ENCODE measurements around the gene ABCB8.
A peak's percentile ranks its signal among the peaks of the same experiment; 100 is the strongest.

The ABCB8 gene

DNA sequence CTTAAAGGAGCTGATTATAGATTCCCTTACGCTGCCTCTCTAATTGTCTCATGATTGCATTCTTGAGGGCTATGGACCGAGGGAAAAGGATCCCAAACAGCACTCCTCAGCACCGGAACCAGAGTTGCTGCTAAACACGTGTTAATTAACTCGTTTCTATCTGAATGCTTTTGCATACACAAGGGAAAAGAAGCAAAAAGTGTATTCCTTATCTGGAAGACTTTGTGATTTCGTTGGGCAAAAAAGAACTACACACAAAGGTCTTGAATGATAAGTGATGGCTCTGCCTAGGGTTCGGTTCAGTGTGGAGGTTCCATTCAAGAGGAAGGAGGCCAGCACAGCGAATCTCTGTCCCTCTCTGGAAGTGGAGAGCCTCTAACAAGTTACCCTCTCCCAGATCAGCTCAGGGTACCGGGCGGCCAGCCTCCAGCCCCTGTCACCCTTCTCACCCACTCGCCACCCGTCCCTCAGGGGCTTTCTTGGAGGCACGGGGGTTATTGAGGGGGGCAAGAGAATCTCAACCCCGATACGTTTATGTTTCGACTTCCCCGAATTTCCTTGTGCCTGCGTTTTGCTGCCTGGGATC is 30.6 kb downstream of the ABCB8 start:
- DNase-seq: no peak

DNA sequence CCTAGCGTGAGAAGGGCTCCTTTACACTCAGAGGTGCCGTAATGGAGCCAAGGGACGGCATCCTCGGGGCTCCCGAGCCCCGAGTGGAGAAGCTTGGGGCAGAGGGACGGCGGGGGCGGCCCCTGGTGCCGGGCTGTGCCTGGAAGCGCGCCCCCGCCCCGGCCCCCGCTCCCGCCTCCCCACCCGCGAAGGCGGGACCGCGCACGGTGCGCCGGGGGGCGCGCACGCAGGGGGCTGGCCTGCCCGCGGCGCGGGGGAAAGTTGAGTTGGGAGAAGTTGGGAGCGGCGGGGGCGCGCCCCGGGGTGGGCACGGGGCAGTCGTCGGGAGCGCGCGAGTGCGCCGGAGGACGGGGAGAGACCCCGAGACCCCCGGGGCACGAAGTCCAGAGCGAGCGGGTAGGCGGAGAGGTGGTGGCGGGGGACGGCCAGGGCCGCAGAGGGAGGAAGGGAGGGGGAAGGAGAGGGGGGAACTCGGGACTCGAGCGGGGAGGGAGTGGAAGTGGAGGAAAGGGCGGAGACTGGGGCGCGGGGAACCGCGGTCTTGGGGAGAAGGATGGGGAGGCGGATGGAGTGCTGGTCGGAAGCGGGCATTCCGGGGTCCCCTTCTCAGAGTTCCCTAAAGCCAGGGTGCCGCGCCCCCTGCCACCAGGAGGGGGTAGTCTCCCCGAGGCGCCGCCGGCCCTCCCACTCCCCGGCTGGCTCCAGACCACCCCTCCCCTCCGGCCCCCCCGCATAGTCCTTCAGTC is 31.3 kb downstream of the ABCB8 start, which contains the start of gene SLC4A2:
Gene SLC4A2 (plus strand): TSS at position 223 of the 746 bp plus-strand sequence. CDS start 2,399 bp downstream, outside the sequence.
- DNase-seq: peak; percentile 89

DNA sequence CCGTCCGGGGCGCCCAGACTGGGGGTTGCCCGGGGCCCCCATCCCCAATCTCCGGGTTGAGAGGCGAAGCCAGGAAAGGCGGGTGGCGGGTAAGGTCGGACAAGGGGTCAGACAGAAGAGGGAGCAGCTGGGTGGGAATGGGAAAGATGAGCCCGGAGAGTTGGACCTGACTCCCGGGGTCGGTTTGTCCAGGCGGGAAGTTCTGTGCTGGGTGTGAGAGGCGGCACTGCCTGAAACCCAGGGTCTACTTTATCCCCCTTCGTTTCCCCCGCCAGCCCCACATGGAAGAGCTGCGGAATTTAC is 31.8 kb downstream of the ABCB8 start:
- no peak for DNase-seq

DNA sequence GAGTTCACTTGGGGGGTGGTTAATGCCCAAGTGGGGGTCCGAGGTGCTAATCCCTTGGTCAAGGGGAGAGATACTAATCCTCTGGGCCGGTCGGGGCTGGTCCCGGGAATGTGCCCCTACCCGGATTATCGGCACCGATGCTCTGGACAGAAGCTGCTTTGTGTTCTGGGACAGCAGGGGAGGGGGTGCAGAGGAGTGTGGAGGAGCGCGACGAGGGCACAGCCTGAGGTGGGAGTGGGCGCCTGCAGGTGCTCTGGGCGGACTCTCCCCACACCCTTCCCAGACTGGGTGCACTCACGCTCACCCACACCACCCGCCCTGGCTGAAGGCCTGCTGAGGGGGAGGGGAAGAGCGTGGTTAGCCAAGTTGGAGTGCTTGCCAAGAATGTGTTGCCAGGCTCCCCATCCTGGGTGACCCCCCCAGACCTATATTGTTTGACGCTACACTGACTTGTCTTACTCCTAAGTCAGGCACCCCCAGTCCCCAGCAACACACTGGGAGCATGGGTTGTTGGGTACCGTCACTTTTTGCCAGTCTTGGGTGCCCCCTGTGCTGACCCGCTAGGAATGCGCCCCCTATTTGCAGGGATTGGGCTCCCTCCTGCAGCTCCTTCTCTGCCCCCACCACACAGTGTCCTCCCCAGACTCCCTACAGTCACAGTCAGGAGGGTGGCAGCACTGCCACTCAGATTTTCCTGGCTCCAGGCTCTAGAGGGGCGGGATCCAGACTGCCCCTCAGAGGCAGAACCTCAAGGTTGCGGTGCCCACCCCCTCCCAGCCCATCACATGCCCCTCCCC is 32.4 kb downstream of the ABCB8 start:
- DNase-seq: peak; percentile 64

DNA sequence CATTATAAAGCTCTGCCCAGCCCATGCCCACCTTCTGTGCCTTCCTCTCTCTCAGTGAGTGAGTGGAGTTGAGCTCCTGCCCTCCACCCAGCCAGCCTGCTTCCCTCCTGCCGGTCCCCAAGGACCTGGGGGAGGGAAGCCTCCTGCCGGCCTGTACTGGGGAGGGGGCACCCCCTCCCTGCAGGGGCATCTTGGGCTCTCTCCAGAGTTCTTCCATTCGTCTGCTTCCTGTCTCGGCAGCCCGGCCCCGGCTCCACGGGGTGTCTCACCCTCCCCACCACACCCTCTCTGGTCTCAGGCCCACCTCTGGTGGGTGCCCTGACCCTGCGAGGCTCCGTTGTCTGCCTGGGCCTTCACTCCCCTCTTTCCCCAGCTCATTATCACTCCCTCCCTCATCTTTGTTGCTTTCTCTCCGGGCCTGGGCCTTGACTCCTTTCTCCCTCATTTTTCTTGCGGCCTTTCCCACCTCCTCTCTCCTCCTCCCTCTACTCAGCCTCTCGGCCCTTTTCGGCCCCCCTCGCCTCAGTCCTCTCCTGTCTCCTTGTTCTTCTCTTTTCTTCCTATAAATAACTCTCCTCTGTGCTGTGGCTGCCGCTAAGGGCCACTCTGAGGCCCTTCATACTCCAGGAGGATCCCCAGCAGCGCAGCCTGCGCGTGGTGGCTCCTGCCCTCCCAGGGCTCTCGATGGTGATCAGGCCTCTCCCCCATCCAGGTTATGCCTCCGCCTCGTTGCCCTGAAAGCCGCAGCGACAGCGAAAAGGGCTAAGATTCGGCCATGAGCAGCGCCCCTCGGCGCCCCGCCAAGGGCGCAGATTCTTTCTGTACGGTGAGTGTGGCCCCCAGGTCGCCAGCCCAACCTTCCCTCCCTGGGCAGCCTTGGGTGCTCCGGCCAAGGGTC is 33.2 kb downstream of the ABCB8 start:
- no peak for DNase-seq

GRCh38 chr7:151062111-151062398 is 33.8 kb downstream of the ABCB8 start:
- no peak for DNase-seq

DNA sequence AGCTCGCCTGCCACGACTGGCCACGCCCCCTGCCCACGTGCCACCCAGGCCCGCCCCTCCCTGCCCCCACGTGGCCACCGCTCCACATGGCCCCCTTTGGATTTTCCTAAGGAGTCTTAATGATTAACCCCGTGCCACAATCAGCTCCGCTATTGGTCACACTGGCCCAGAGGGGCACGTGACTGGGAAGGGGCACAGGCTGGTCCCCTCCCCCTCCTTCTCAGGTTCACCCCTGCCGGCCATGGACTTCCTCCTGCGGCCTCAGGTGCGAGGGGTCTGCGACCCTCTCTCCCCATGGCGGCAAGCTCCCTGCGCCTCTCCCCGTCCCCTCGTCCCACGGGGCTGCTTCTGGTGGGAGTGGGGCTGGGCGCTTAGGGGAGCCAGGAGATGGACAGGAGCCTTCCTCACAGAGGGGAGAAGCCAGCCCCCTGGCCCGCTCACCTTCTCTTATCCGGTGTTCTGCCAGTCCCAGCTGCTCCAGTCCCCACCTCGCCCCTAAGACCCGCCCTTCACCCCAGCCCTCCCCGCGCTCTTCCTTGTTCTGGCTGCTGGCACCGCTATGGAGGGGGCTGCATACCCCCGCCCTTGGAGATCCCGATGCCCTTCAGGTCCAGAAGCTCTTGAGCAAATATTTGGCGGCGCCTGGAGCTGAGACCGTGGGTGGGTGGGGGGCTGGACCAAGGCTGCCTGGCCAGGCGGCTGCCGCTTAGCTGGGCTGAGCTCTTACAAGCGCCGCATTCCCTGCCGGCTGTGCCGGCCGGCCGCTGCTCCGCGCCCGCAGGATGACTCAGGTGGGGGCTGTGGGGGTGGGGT is 34.4 kb downstream of the ABCB8 start:
- DNase-seq: peak; percentile 87

GRCh38 chr7:151063212-151063561 is 34.9 kb downstream of the ABCB8 start:
- no peak for DNase-seq

- no peak for DNase-seq
Measured at GRCh38 chr7:151064454-151064853, 36.2 kb downstream of the ABCB8 start.

- no peak for DNase-seq
Measured at GRCh38 chr7:151064993-151065392, 36.7 kb downstream of the ABCB8 start.

DNA sequence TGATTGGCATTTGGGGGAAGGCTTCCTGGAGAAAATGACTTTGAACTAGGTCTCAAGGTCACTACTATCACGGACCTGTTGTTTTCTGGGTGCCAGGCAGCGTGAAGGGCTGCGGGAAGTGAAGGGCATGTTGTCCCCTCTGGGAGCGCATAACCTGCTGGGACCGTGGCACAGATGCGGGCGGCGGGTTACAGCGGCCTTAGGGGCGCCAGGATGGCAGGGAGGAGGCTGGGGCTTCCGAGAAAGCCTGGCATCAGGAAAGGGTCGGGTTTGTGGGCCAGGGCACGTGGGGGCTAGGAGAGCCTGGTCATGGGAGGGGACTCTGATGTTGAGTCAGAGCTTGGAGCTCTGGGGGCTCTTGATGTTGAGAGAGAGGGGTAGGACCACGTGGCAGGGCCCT is 37.3 kb downstream of the ABCB8 start:
- no peak for DNase-seq

DNA sequence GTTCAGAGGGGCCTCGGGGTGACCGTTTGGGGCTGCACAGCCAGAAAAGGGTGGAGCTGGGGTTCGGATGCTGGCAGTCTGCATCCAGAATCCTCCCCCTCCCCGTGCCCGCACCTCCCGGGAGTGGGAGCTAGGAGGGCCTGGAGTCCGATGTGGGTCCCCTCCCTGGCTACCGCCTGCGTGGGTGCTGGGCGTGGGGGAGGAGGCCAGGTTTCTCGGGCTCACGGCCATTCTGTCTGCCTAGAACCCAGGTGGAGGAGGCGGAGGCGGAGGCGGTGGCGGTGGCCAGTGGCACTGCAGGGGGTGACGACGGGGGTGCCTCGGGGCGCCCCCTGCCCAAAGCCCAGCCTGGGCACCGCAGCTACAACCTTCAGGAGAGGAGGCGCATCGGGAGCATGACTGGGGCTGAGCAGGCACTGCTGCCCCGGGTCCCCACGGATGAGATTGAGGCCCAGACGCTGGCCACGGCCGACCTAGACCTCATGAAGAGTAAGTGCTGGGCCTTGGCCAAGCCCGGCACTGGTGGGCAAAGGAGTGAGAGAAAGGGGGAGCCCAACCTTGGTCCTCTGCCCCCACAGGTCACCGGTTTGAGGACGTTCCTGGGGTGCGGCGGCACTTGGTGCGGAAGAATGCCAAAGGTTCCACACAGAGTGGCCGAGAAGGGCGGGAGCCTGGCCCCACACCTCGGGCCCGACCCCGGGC is 38.2 kb downstream of the ABCB8 start:
- no peak for DNase-seq

DNA sequence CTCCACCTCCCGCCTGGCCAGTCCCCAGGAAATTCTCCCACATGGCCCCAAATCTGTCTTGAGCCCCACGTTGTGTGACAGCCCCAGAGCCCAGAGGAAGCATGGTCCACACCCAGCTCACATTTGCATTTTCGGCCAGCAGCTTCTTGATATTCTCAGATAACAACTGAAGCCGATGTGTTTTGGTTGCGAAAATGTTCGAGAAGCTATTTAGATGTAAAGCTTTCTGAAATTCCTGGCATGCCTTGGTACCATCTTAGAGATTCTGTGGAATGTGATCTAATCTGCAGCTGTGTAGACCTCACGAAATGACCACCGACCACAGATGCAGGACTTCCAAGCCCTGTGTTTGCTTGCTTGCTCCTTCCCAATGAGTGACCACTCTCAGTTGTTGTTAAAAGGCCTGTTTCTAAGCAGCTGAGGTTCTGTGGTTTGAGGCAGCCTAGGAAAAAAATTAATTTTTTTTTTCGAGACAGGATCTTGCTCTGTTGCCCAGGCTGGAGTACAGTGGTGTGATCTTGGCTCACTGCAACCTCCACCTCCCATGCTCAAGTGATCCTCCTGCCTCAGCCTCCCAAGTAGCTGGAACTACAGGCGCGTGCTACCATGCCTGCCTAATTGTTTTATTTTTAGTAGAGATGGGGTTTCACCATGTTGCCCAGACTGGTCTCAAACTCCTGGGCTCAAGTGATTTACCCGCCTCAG is 40.0 kb downstream of the ABCB8 start:
- DNase-seq: no peak

DNA sequence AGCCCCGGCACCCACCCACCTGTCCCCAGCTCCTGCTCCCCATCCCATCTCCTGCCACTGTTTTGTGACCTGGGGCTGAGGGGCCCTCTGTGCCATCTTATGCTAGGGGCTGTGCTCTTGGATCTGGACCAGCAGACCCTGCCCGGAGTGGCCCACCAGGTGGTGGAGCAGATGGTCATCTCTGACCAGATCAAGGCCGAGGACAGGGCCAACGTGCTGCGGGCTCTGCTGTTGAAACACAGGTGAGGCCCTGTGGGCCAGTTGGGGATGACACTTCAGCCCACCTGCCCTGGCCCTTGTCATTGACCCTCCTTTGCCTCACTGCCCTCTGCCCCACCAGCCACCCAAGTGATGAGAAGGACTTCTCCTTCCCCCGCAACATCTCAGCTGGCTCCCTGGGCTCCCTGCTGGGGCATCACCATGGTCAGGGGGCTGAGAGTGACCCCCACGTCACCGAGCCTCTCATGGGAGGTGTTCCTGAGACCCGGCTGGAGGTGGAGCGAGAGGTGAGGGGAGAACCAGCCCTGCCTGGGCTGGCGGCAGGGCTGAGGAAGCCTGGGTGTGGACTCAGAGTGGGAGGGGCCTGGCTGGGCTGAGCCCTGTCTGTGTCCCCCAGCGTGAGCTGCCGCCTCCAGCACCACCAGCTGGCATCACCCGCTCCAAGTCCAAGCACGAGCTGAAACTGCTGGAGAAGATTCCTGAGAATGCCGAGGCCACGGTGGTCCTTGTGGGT is 41.8 kb downstream of the ABCB8 start:
- DNase-seq: no peak

- DNase-seq: no peak
Measured at GRCh38 chr7:151070574-151070960, 42.3 kb downstream of the ABCB8 start.

GRCh38 chr7:151071032-151071866 is 43.0 kb downstream of the ABCB8 start:
- DNase-seq: no peak

GRCh38 chr7:151073990-151074389 is 45.7 kb downstream of the ABCB8 start:
- DNase-seq: no peak

DNA sequence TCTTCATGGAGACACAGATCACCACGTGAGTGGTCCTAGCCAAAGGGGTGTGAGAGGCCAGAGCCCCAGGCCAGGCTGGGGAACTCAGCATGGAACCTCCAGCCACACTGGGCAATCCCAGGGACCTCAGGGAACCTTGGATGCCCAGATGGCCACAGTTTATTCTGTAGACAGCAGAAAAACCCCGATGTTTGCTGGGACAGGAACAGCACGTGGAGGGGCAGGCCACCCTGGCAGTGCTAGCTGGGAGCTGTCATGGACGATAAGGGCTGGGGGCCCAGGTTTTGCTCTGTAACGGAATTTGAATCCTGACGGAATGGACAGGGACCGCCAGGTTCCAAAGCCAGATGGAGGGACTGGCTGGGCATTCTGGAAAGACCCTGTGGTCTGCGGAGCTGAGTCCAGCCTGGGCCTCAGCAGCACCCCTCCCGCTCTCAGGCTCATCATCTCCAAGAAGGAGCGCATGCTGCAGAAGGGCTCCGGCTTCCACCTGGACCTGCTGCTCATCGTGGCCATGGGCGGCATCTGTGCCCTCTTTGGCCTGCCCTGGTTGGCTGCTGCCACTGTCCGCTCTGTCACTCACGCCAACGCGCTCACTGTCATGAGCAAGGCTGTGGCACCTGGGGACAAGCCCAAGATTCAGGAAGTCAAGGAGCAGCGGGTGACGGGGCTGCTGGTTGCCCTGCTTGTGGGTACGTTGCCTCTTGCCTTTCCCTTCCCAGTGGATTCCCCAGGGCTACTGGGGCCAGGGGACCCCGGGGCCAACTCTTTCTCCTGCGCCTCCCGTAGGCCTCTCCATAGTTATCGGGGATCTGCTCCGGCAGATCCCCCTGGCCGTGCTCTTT is 46.8 kb downstream of the ABCB8 start:
- DNase-seq: no peak

DNA sequence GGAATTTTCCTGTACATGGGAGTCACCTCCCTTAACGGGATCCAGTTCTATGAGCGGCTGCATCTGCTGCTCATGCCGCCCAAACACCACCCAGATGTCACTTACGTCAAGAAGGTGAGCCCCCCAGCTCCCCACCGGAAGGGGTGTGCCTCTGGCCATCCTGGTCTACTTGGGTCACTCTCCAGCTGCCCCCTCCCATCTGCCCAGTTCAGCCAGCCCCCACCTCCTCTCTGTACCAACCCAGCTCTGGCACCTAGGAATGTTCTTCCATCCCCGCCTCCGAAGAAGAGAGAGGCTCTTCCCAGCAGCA is 47.4 kb downstream of the ABCB8 start:
- DNase-seq: no peak
